Measurements from ENCODE around the gene GALNT2. TPM values are rescaled to one million over a fixed set of nuclear protein-coding genes. Genes with fewer than 3 reads are reported as not detected.

Gene GALNT2
- total and polyA plus RNA-seq, 2 of the 4 experiments (the other 2 are of a cell fraction), result 50.4 to 189 TPM

DNA sequence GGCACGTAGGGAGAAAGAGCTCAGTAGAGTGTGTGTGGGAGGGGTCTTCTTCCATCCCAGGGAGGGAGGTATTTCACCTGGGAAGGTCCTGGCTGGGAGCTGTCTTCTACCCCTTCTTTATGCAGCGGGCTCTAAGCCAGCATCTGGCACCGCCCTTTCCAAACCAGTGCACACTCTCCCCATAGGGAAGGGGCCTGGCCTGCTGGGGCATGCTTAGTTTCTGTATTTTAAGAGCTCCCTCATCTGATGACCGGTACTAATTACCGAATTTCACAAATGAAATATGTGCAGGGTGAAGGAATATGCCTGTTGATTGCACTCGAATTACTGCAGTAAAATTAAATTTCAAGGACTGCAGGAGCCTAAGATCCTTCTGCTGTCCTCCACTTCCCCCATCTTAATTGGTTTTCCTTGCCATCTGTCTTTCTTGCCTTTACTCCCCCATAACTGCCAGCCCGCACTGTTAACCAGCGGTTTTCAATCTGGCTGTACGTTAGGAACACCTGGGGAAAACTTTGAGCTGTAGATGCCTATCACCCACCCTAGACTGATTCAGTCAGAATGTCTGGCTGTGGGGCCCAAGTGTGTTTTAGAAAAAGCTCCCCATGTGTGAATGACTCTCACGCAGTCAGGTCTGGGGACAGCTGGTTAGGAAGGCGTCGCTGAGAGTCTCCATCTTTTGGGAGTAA lies 20.1 kb downstream of the GALNT2 start:
- no peak for DNase-seq
- H3K56ac ChIP-seq (ENCODE audit: extremely low read depth, insufficient read depth, low read length), result no peak overlapping the region
- H3K27ac ChIP-seq (ENCODE audit: insufficient read depth, low read length), result no peak overlapping the region
- peak overlapping the region; percentile 23; the same call in 1 of the 2 replicates for H3K23ac ChIP-seq (ENCODE audit: low read depth, low read length)
- intact Hi-C loops (cut with micrococcal nuclease), result no loop called here
- H3K36me3 ChIP-seq (ENCODE audit: control insufficient read depth, insufficient read depth, low read length), result peaks cover 3% of the 10 kb centered on the region; the same call in 1 of the 2 replicates
- peak overlapping the region; percentile 96 for H2BK120ac ChIP-seq (ENCODE audit: low read depth, low read length)
- no peaks in the 10 kb centered on the region for H3K27me3 ChIP-seq (ENCODE audit: control insufficient read depth, insufficient read depth, low read length)
- H3K4ac ChIP-seq (ENCODE audit: low read depth, low read length), result peak overlapping the region; percentile 72
- in situ Hi-C loops (cut with MboI; ENCODE audit: low sequenced_read_pairs), result loop anchor here (25.0 kb wide), 1 partner anchor 775 kb away; the partner anchor contains the start of gene C1orf198
- ChIA-PET CTCF (no interaction called here), POLR2A (ENCODE audit: unreplicated experiment) (no interaction called here)
- dilution Hi-C loops (cut with HindIII; ENCODE audit: low sequenced_read_pairs, unreplicated experiment), result no loop called here
- no peak overlapping the region for H2AK9ac ChIP-seq (replicated peaks; ENCODE audit: low read depth, low read length, poor library complexity)
- no CpG with 5 or more reads among the region's 12 CpGs for WGBS, 2 experiments (ENCODE audit: extremely low coverage in 2 of 2, insufficient read length in 1 of 2)
- peak overlapping the region; percentile 57 for H2BK20ac ChIP-seq (ENCODE audit: low read depth, low read length)
- no peak overlapping the region for H2AFZ ChIP-seq (replicated peaks; ENCODE audit: low read length, poor library complexity)
- H2BK15ac ChIP-seq (ENCODE audit: low read depth, low read length), result peak overlapping the region; percentile 52; the same call in 1 of the 3 replicates
- peak overlapping the region; percentile 10 for H3K14ac ChIP-seq (replicated peaks; ENCODE audit: low read depth, low read length)
- H3K18ac ChIP-seq (ENCODE audit: low read depth, low read length), result peak overlapping the region; percentile 65
- peaks cover 7% of the 10 kb centered on the region for H4K20me1 ChIP-seq (ENCODE audit: insufficient read depth, low read length)
- ATAC-seq (ENCODE audit: low read depth), result no peak
- BruUV-seq (replicated peaks), result no TSS peak
- peak overlapping the region; percentile 19 to 56; a peak in 3 of 4 replicates for H4K8ac ChIP-seq (ENCODE audit: low read depth in 2 of 2, low read length in 2 of 2)
- peaks cover 42% of the 10 kb centered on the region for H3K4me1 ChIP-seq (ENCODE audit: control insufficient read depth, insufficient read depth, low read length)
- peaks cover 28% of the 10 kb centered on the region for H3K9me1 ChIP-seq (ENCODE audit: insufficient read depth, low read length)
- no peaks in the 10 kb centered on the region for H3K9me3 ChIP-seq (ENCODE audit: control insufficient read depth, insufficient read depth, low read length)
- no peak overlapping the region for H3K9ac ChIP-seq (ENCODE audit: low read depth, low read length)
- H2AK5ac ChIP-seq (ENCODE audit: low read depth, low read length), result peak overlapping the region; percentile 85
- H2BK5ac ChIP-seq (ENCODE audit: low read depth, low read length, poor library complexity, severe bottlenecking), result peak overlapping the region; percentile 6
- no peak for TF ChIP-seq MXI1 (IDR thresholded peaks at IDR 0.05; ENCODE audit: borderline replicate concordance, low read depth, low read length)
- TF ChIP-seq CEBPB (IDR thresholded peaks at IDR 0.05; ENCODE audit: low read depth, low read length), result no peak
- no peak for TF ChIP-seq RCOR1 (IDR thresholded peaks at IDR 0.05; ENCODE audit: insufficient replicate concordance, low read length)
- TF ChIP-seq RAD21 (IDR thresholded peaks at IDR 0.05; ENCODE audit: low read length), result no peak
- no peak for TF ChIP-seq POLR2A (IDR thresholded peaks at IDR 0.05; ENCODE audit: low read depth, low read length)
- no peak for TF ChIP-seq CHD1 (IDR thresholded peaks at IDR 0.05; ENCODE audit: low read depth, low read length)
- TF ChIP-seq, protein P1, sequence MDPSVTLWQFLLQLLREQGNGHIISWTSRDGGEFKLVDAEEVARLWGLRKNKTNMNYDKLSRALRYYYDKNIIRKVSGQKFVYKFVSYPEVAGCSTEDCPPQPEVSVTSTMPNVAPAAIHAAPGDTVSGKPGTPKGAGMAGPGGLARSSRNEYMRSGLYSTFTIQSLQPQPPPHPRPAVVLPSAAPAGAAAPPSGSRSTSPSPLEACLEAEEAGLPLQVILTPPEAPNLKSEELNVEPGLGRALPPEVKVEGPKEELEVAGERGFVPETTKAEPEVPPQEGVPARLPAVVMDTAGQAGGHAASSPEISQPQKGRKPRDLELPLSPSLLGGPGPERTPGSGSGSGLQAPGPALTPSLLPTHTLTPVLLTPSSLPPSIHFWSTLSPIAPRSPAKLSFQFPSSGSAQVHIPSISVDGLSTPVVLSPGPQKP (IDR thresholded peaks at IDR 0.05; ENCODE audit: borderline replicate concordance, low read depth, low read length), result no peak
- TF ChIP-seq, protein P2, sequence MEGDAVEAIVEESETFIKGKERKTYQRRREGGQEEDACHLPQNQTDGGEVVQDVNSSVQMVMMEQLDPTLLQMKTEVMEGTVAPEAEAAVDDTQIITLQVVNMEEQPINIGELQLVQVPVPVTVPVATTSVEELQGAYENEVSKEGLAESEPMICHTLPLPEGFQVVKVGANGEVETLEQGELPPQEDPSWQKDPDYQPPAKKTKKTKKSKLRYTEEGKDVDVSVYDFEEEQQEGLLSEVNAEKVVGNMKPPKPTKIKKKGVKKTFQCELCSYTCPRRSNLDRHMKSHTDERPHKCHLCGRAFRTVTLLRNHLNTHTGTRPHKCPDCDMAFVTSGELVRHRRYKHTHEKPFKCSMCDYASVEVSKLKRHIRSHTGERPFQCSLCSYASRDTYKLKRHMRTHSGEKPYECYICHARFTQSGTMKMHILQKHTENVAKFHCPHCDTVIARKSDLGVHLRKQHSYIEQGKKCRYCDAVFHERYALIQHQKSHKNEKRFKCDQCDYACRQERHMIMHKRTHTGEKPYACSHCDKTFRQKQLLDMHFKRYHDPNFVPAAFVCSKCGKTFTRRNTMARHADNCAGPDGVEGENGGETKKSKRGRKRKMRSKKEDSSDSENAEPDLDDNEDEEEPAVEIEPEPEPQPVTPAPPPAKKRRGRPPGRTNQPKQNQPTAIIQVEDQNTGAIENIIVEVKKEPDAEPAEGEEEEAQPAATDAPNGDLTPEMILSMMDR (conservative IDR thresholded peaks at IDR 0.05; ENCODE audit: low read depth, low read length), result no peak
- TF ChIP-seq, protein P3, sequence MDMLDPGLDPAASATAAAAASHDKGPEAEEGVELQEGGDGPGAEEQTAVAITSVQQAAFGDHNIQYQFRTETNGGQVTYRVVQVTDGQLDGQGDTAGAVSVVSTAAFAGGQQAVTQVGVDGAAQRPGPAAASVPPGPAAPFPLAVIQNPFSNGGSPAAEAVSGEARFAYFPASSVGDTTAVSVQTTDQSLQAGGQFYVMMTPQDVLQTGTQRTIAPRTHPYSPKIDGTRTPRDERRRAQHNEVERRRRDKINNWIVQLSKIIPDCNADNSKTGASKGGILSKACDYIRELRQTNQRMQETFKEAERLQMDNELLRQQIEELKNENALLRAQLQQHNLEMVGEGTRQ (IDR thresholded peaks at IDR 0.05; ENCODE audit: low read depth, low read length), result no peak
- no peak for TF ChIP-seq MAZ (IDR thresholded peaks at IDR 0.05; ENCODE audit: borderline replicate concordance, low read depth, low read length)
- no peak for TF ChIP-seq NFE2L2 (IDR thresholded peaks at IDR 0.05; ENCODE audit: low read depth, low read length)
- no peak for TF ChIP-seq RFX5 (IDR thresholded peaks at IDR 0.05; ENCODE audit: low read depth, low read length)
- peaks cover 32 to 80% of the 10 kb centered on the region in 2 experiments for H3K79me1 ChIP-seq (ENCODE audit: low read depth in 1 of 2, low read length in 2 of 2)
- peak overlapping the region; percentile 98 for H4K91ac ChIP-seq (ENCODE audit: insufficient read depth, low read depth, low read length)
- H3K4me3 ChIP-seq (ENCODE audit: insufficient read depth, low read depth, low read length), result no peak overlapping the region
- peak overlapping the region; percentile 37 for H4K5ac ChIP-seq (ENCODE audit: low read depth, low read length)
- H3K4me2 ChIP-seq (ENCODE audit: low read depth, low read length), result no peak overlapping the region; the same call in 1 of the 2 replicates

Data from IMR-90 (cell line).